ENCODE results near the gene RPS27.

GRCh38 chr1:154006136-154006535, 15.6 kb downstream of the RPS27 start:
- no peak for TF ChIP-seq CTCF (IDR thresholded peaks at IDR 0.05)
- TF ChIP-seq POLR2A (IDR thresholded peaks at IDR 0.05), result no peak

Data from esophagus squamous epithelium (tissue), 4 donors.